GM23248 (cell line): ENCODE measurements around the gene CYS1. TPM values are rescaled to one million over a fixed set of nuclear protein-coding genes. Genes with fewer than 3 reads are reported as not detected.
A peak's percentile ranks its signal among the peaks of the same experiment; 100 is the strongest.

ENCODE experiments used
- DNase-seq: peaks from one replicate; pipeline ENCODE4 v3.0.0-alpha.2; 2015
- H2AFZ ChIP-seq: fragments of 200-600 bp; sonication (generic); 2 replicates; pipeline ENCODE4 v1.6.1; 2016; ENCODE audit warnings: antibody characterized with exemption
- H3F3A ChIP-seq: fragments of 200-600 bp; sonication (generic); 2 replicates; pipeline ENCODE4 v1.6.1; 2016; ENCODE audit warnings: mild to moderate bottlenecking, antibody characterized with exemption, mixed run types; ENCODE audit not compliant: insufficient read depth
- H3K27ac ChIP-seq: fragments of 200-600 bp; sonication (generic); 2 replicates; pipeline ENCODE4 v1.5.1; 2016; ENCODE audit warnings: mild to moderate bottlenecking
- H3K27me3 ChIP-seq: fragments of 200-600 bp; sonication (generic); replicated peaks from 2 replicates; pipeline ENCODE4 v1.6.1; 2016; ENCODE audit warnings: mild to moderate bottlenecking; ENCODE audit not compliant: insufficient read depth
- H3K36me3 ChIP-seq: fragments of 200-600 bp; sonication (generic); 2 replicates; pipeline ENCODE4 v1.6.1; 2016; ENCODE audit warnings: low read depth, mild to moderate bottlenecking
- H3K4me1 ChIP-seq: fragments of 200-600 bp; sonication (generic); 2 replicates; pipeline ENCODE4 v1.6.1; 2016; ENCODE audit warnings: mild to moderate bottlenecking; ENCODE audit not compliant: insufficient read depth
- H3K4me2 ChIP-seq: fragments of 200-600 bp; sonication (generic); one replicate; pipeline ENCODE4 v1.6.1; 2016; ENCODE audit warnings: mild to moderate bottlenecking; ENCODE audit not compliant: unreplicated experiment
- H3K4me3 ChIP-seq: fragments of 200-600 bp; sonication (generic); 2 replicates; pipeline ENCODE4 v1.5.1; 2016; ENCODE audit warnings: mild to moderate bottlenecking
- H3K79me2 ChIP-seq: fragments of 200-600 bp; sonication (generic); 2 replicates; pipeline ENCODE4 v1.6.1; 2016; ENCODE audit warnings: mild to moderate bottlenecking; ENCODE audit not compliant: insufficient read depth
- H3K9ac ChIP-seq: fragments of 200-600 bp; sonication (generic); 2 replicates; pipeline ENCODE4 v1.6.1; 2016; ENCODE audit warnings: mild to moderate bottlenecking
- H3K9me2 ChIP-seq: fragments of 200-600 bp; sonication (generic); 2 replicates; pipeline ENCODE4 v1.6.1; 2016; ENCODE audit warnings: mixed run types, mild to moderate bottlenecking, moderate library complexity; ENCODE audit not compliant: insufficient read depth
- H3K9me3 ChIP-seq: fragments of 200-600 bp; sonication (generic); one replicate; pipeline ENCODE4 v1.6.1; 2017; ENCODE audit warnings: low read depth
- H4K20me1 ChIP-seq: fragments of 200-600 bp; sonication (generic); 2 replicates; pipeline ENCODE4 v1.6.0; 2016; ENCODE audit not compliant: insufficient read depth
- EZH2 ChIP-seq: fragments of 200-600 bp; sonication (generic); IDR thresholded peaks from 2 replicates; pipeline ENCODE4 v1.6.1; 2018; ENCODE audit warnings: antibody characterized with exemption, mild to moderate bottlenecking; ENCODE audit not compliant: insufficient read depth, poor library complexity, severe bottlenecking
- EZH2phosphoT487 ChIP-seq: fragments of 200-600 bp; sonication (generic); IDR thresholded peaks from 2 replicates; pipeline ENCODE4 v1.6.1; 2018; ENCODE audit warnings: antibody characterized with exemption, moderate library complexity, mild to moderate bottlenecking, low read depth; ENCODE audit not compliant: insufficient read depth
- WGBS, 2 experiments: methylation state at CpG; one replicate each; pipeline ENCODE4 v1.1.6; 2015 to 2017; ENCODE audit warnings: low lambda C conversion rate in 2 of 2, low coverage in 1 of 2; ENCODE audit errors: missing lambda C conversion rate in 2 of 2; 5-methylcytosine and 5-hydroxymethylcytosine counted together
- in situ Hi-C: fragments of 300-500 bp; cut with MboI; formaldehyde crosslinking; loops from 2 replicates; pipeline ENCODE4 v1.15.0; 2020
- polyA plus RNA-seq: library from polyadenylated mRNA; unstranded; fragments of >200 nt; fragmentation: Nextera tagmentation; extraction: Ambion mirVana; gene quantifications from 2 replicates; pipeline ENCODE4 v1.2.1, GENCODE V29; 2016
- total RNA-seq: library from RNA; depleted of rRNA; stranded (reverse); fragments of >200 nt; shearing (Covaris generic); gene quantifications from 2 replicates; pipeline ENCODE4 v1.2.3, GENCODE V29; 2014

CYS1 gene
- total and polyA plus RNA-seq, 2 experiments from 2014 or later, result 3.1 to 6.1 TPM

GRCh38 chr2:10009811-10010781 lies 70.1 kb downstream of the CYS1 start:
- Histone ChIP-seq H3K27ac (no peak overlapping the region), H3K4me3 (no peak overlapping the region), H3K9me2 (no peaks in the 10 kb centered on the region), H3F3A (peaks cover 17% of the 10 kb centered on the region), H3K4me2 (no peak overlapping the region), H3K79me2 (no peaks in the 10 kb centered on the region), H3K4me1 (peaks cover 20% of the 10 kb centered on the region), H4K20me1 (no peaks in the 10 kb centered on the region), H3K9me3 (no peaks in the 10 kb centered on the region), H3K36me3 (no peaks in the 10 kb centered on the region), H2AFZ (no peak overlapping the region), H3K27me3 (no peaks in the 10 kb centered on the region), H3K9ac (no peak overlapping the region)
- in situ Hi-C loops, result no loop called here
- 75 to 78% methylated on average over 31 to 34 of the region's 36 CpGs for WGBS, 2 experiments
- TF ChIP-seq EZH2phosphoT487 (no peak), EZH2 (no peak)
- DNase-seq, result peak; percentile 57

- Histone ChIP-seq H2AFZ (no peak overlapping the region), H4K20me1 (no peaks in the 10 kb centered on the region), H3K79me2 (no peaks in the 10 kb centered on the region), H3F3A (peaks cover 17% of the 10 kb centered on the region), H3K9ac (no peak overlapping the region), H3K4me2 (no peak overlapping the region), H3K36me3 (no peaks in the 10 kb centered on the region), H3K4me1 (peaks cover 20% of the 10 kb centered on the region), H3K9me3 (no peaks in the 10 kb centered on the region), H3K27me3 (no peaks in the 10 kb centered on the region), H3K27ac (no peak overlapping the region), H3K4me3 (no peak overlapping the region), H3K9me2 (no peaks in the 10 kb centered on the region)
- in situ Hi-C loops, result no loop called here
- no peak for DNase-seq
- TF ChIP-seq EZH2, result no peak
- TF ChIP-seq EZH2phosphoT487, result no peak
- WGBS, 2 experiments, result 89 to 91% methylated on average over 18 to 19 of the region's 19 CpGs
These were observed 70.9 kb downstream of the CYS1 start for GRCh38 chr2:10009271-10009810.

- H3K27me3 ChIP-seq, result no peaks in the 10 kb centered on the region
- H3F3A ChIP-seq, result peaks cover 17% of the 10 kb centered on the region
- no peaks in the 10 kb centered on the region for H3K79me2 ChIP-seq
- 65 to 76% methylated on average over 9 of the region's 9 CpGs for WGBS, 2 experiments
- no peaks in the 10 kb centered on the region for H3K9me3 ChIP-seq
- H3K36me3 ChIP-seq, result no peaks in the 10 kb centered on the region
- DNase-seq, result no peak
- no peak overlapping the region for H3K9ac ChIP-seq
- peak overlapping the region; percentile 46 for H2AFZ ChIP-seq
- peaks cover 20% of the 10 kb centered on the region for H3K4me1 ChIP-seq
- H3K4me3 ChIP-seq, result no peak overlapping the region
- in situ Hi-C loops, result no loop called here
- H3K27ac ChIP-seq, result no peak overlapping the region
- no peaks in the 10 kb centered on the region for H4K20me1 ChIP-seq
- no peaks in the 10 kb centered on the region for H3K9me2 ChIP-seq
- TF ChIP-seq EZH2phosphoT487 (no peak), EZH2 (no peak)
- no peak overlapping the region for H3K4me2 ChIP-seq
These were observed 71.4 kb downstream of the CYS1 start for GRCh38 chr2:10008809-10009176.

- H3K9me3 ChIP-seq, result no peaks in the 10 kb centered on the region
- H4K20me1 ChIP-seq, result no peaks in the 10 kb centered on the region
- no peaks in the 10 kb centered on the region for H3K27me3 ChIP-seq
- H3K4me2 ChIP-seq, result peak overlapping the region; percentile 55
- peak; percentile 23 for DNase-seq
- H3K36me3 ChIP-seq, result no peaks in the 10 kb centered on the region
- no peaks in the 10 kb centered on the region for H3K79me2 ChIP-seq
- TF ChIP-seq EZH2 (no peak), EZH2phosphoT487 (no peak)
- in situ Hi-C loops, result no loop called here
- no peak overlapping the region for H3K4me3 ChIP-seq
- peaks cover 20% of the 10 kb centered on the region for H3K4me1 ChIP-seq
- 38 to 39% methylated on average over 22 of the region's 22 CpGs for WGBS, 2 experiments
- H3F3A ChIP-seq, result peaks cover 17% of the 10 kb centered on the region
- H3K27ac ChIP-seq, result peak overlapping the region; percentile 63; the same call in 1 of the 2 replicates
- H3K9me2 ChIP-seq, result no peaks in the 10 kb centered on the region
- H3K9ac ChIP-seq, result peak overlapping the region; percentile 36; the same call in 1 of the 2 replicates
- H2AFZ ChIP-seq, result peak overlapping the region; percentile 46
These were observed 72.0 kb downstream of the CYS1 start for GRCh38 chr2:10007921-10008808.
